Stimulated activated CD4-positive, alpha-beta T cell treated with anti-CD3 and anti-CD28 coated beads, Interleukin-4, amount 100 ng/mL, for 24 hours (primary cell): Measurements from ENCODE around the gene PRR13.
"Not testable (repeated sequence)": the region's sequence is repeated elsewhere in the genome, so short reads cannot be mapped to it uniquely, and the experiment has no call there.

Source experiments
- DNase-seq: peaks from one replicate; pipeline ENCODE4 v3.0.0-alpha.2; 2020

The PRR13 gene

GRCh38 chr12:53441040-53441833, at the start of gene PRR13:
Gene PRR13 (plus strand): TSS chr12:53441734. CDS start chr12:53442715, 981 bp downstream.
- peak; percentile 99 for DNase-seq

- no peak for DNase-seq
Measured at GRCh38 chr12:53399896-53400295, 41.6 kb upstream of the PRR13 start.

- not testable (repeated sequence) for DNase-seq
Measured at GRCh38 chr12:53402351-53402750, 39.2 kb upstream of the PRR13 start.

GRCh38 chr12:53402871-53403270, 38.7 kb upstream of the PRR13 start:
- DNase-seq, result no peak

GRCh38 chr12:53410951-53411350, 30.6 kb upstream of the PRR13 start:
- no peak for DNase-seq

- no peak for DNase-seq
Measured at GRCh38 chr12:53413485-53414204, 27.9 kb upstream of the PRR13 start.

- no peak for DNase-seq
Measured at GRCh38 chr12:53414756-53415417, 26.6 kb upstream of the PRR13 start.

- not testable (repeated sequence) for DNase-seq
Measured at GRCh38 chr12:53415752-53416389, 25.7 kb upstream of the PRR13 start.

- DNase-seq, result not testable (repeated sequence)
Measured at GRCh38 chr12:53417291-53417816, 24.2 kb upstream of the PRR13 start.

GRCh38 chr12:53418221-53418620, 23.3 kb upstream of the PRR13 start:
- DNase-seq, result no peak

- no peak for DNase-seq
Measured at GRCh38 chr12:53419756-53420155, 21.8 kb upstream of the PRR13 start.

GRCh38 chr12:53422247-53422646, 19.3 kb upstream of the PRR13 start:
- not testable (repeated sequence) for DNase-seq

- DNase-seq, result no peak
Measured at GRCh38 chr12:53423597-53423996, 17.9 kb upstream of the PRR13 start, which contains the start of gene AMHR2. Gene AMHR2 (plus strand): TSS chr12:53423855. CDS start chr12:53423935, 80 bp downstream.

GRCh38 chr12:53424626-53425514, 16.7 kb upstream of the PRR13 start:
- no peak for DNase-seq

- no peak for DNase-seq
Measured at GRCh38 chr12:53425515-53426150, 15.9 kb upstream of the PRR13 start.

GRCh38 chr12:53427905-53428594, 13.5 kb upstream of the PRR13 start:
- peak; percentile 60 for DNase-seq

GRCh38 chr12:53428741-53429140, 12.8 kb upstream of the PRR13 start:
- no peak for DNase-seq

- no peak for DNase-seq
Measured at GRCh38 chr12:53430116-53430515, 11.4 kb upstream of the PRR13 start.

- DNase-seq, result no peak
Measured at GRCh38 chr12:53431187-53431586, 10.3 kb upstream of the PRR13 start.

GRCh38 chr12:53435326-53435725, 6.2 kb upstream of the PRR13 start:
- DNase-seq, result not testable (repeated sequence)
